Gastroesophageal sphincter (tissue), 4 donors: ENCODE results near the gene PSMG1. TPM values are rescaled to one million over a fixed set of nuclear protein-coding genes. Genes with fewer than 3 reads are reported as not detected.
"Not testable (repeated sequence)": the region's sequence is repeated elsewhere in the genome, so short reads cannot be mapped to it uniquely, and the experiment has no call there.

Experiments
- ATAC-seq: fragments of 150-250 bp; one replicate; pipeline ENCODE4 v1.9.1; 2016; ENCODE audit warnings: mild to moderate bottlenecking, moderate library complexity
- H3K27ac ChIP-seq, 4 donors: fragments of 200-600 bp; sonication (generic) in 3 of 4; 1 replicate in 3 of 4; 2 replicates in 1 of 4; pipeline ENCODE4 v1.5.1; 2016 to 2019
- H3K27me3 ChIP-seq: fragments of 200-600 bp; sonication (generic); one replicate; pipeline ENCODE4 v1.5.1; 2019
- H3K36me3 ChIP-seq, 2 donors: fragments of 200-600 bp; sonication (generic); one replicate each; pipeline ENCODE4 v1.5.1; 2019; ENCODE audit warnings: control low read depth in 1 of 2
- H3K4me1 ChIP-seq, 3 donors: fragments of 200-600 bp; sonication (generic); 1 replicate in 2 of 3; 2 replicates in 1 of 3; pipeline ENCODE4 v1.5.1; 2016 to 2019; ENCODE audit warnings: control low read depth in 2 of 3
- H3K4me3 ChIP-seq, 2 donors: fragments of 200-600 bp; sonication (generic); one replicate each; pipeline ENCODE4 v1.5.1; 2019; ENCODE audit warnings: mild to moderate bottlenecking in 1 of 2, moderate library complexity in 1 of 2
- H3K9me3 ChIP-seq, 3 donors: fragments of 200-600 bp; sonication (generic); one replicate each; pipeline ENCODE4 v1.5.1; 2017 to 2019; ENCODE audit warnings: control low read depth in 2 of 3
- CTCF ChIP-seq, 4 experiments: fragments of 200-600 bp in 2 of 4; fragments of 450-650 bp in 2 of 4; sonication (generic) in 1 of 4; IDR thresholded peaks; one replicate each; pipeline ENCODE4 v1.5.1; 2017 to 2019; ENCODE audit warnings: antibody characterized with exemption in 4 of 4, mild to moderate bottlenecking in 2 of 4, moderate library complexity in 2 of 4
- EP300 ChIP-seq: sonication (generic); formaldehyde crosslinking; IDR thresholded peaks from one replicate; pipeline ENCODE4 v1.6.1; 2017; ENCODE audit warnings: antibody characterized with exemption, mild to moderate bottlenecking
- POLR2A ChIP-seq, 2 donors: fragments of 450-650 bp; IDR thresholded peaks; one replicate each; pipeline ENCODE4 v1.6.1; 2017; ENCODE audit warnings: antibody characterized with exemption in 2 of 2, mild to moderate bottlenecking in 2 of 2, moderate library complexity in 1 of 2
- POLR2AphosphoS5 ChIP-seq: sonication (generic); formaldehyde crosslinking; IDR thresholded peaks from one replicate; pipeline ENCODE4 v1.6.1; 2017; ENCODE audit warnings: antibody characterized with exemption
- WGBS, 2 donors: methylation state at CpG; one replicate each; pipeline ENCODE4 v1.1.5; 2018; ENCODE audit warnings: low coverage in 1 of 2; 5-methylcytosine and 5-hydroxymethylcytosine counted together
- total RNA-seq, 4 donors: library from RNA; depleted of rRNA; stranded (reverse); fragments of >200 nt; gene quantifications; one replicate each; pipeline ENCODE4 v1.1.0, GENCODE V29; 2016

PSMG1 gene
- total RNA-seq, 4 donors from 2014 or later, result 19.0 to 33.7 (median 30.4) TPM

- peaks cover 5% of the 10 kb centered on the region for H3K27me3 ChIP-seq
- no peak overlapping the region for H3K27ac ChIP-seq
- WGBS, 2 donors, result 84 to 94% methylated on average over 2 of the region's 2 CpGs
- no peak overlapping the region for H3K4me3 ChIP-seq
- ATAC-seq, result no peak
- no peak for TF ChIP-seq CTCF (IDR thresholded peaks at IDR 0.05)
- no peak for TF ChIP-seq POLR2AphosphoS5
- TF ChIP-seq EP300, result no peak
- TF ChIP-seq POLR2A (IDR thresholded peaks at IDR 0.05), result no peak
- H3K36me3 ChIP-seq, result peaks cover 0 to 4% of the 10 kb centered on the region in 2 donors
- no peaks in the 10 kb centered on the region for H3K4me1 ChIP-seq
- peaks cover 0 to 24% (median 0%) of the 10 kb centered on the region in 3 donors for H3K9me3 ChIP-seq
Measured at GRCh38 chr21:39164523-39164922, 18.7 kb downstream of the PSMG1 start.

GRCh38 chr21:39161064-39161463 lies 22.2 kb downstream of the PSMG1 start:
- Histone ChIP-seq H3K36me3 (no peaks in the 10 kb centered on the region), H3K9me3 (peaks cover 0 to 24% (median 0%) of the 10 kb centered on the region in 3 donors), H3K27ac (no peak overlapping the region), H3K4me1 (no peaks in the 10 kb centered on the region), H3K27me3 (peaks cover 5% of the 10 kb centered on the region), H3K4me3 (no peak overlapping the region)
- WGBS, 2 donors, result 47 to 62% methylated on average over 3 of the region's 3 CpGs
- TF ChIP-seq EP300, result no peak
- no peak for TF ChIP-seq POLR2AphosphoS5
- no peak for TF ChIP-seq CTCF (IDR thresholded peaks at IDR 0.05)
- TF ChIP-seq POLR2A (IDR thresholded peaks at IDR 0.05), result no peak
- ATAC-seq, result no peak

- Histone ChIP-seq H3K36me3 (no peaks in the 10 kb centered on the region), H3K4me3 (no peak overlapping the region), H3K4me1 (no peaks in the 10 kb centered on the region), H3K27ac (no peak overlapping the region), H3K27me3 (peaks cover 5% of the 10 kb centered on the region), H3K9me3 (peaks cover 0 to 18% (median 0%) of the 10 kb centered on the region in 3 donors)
- WGBS, 2 donors, result 30 to 49% methylated on average over 3 to 4 of the region's 7 CpGs
- ATAC-seq, result no peak
- TF ChIP-seq POLR2A (IDR thresholded peaks at IDR 0.05) (no peak), CTCF (IDR thresholded peaks at IDR 0.05) (no peak), POLR2AphosphoS5 (no peak), EP300 (no peak)
Measured at GRCh38 chr21:39159342-39160063, 23.7 kb downstream of the PSMG1 start.

- not testable (repeated sequence) for H3K4me3 ChIP-seq, ATAC-seq, H3K27me3 ChIP-seq, H3K4me1 ChIP-seq, H3K36me3 ChIP-seq, H3K9me3 ChIP-seq, H3K27ac ChIP-seq
- no CpG with 5 or more reads among the region's 34 CpGs for WGBS, 2 donors
Measured at GRCh38 chr21:39157241-39157640, 26.0 kb downstream of the PSMG1 start.

- 73 to 87% methylated on average over 7 of the region's 7 CpGs for WGBS, 2 donors
- ATAC-seq, result no peak
- no peaks in the 10 kb centered on the region for H3K36me3 ChIP-seq
- H3K27ac ChIP-seq, result no peak overlapping the region
- H3K4me3 ChIP-seq, result no peak overlapping the region
- no peaks in the 10 kb centered on the region for H3K27me3 ChIP-seq
- TF ChIP-seq POLR2AphosphoS5 (no peak), CTCF (IDR thresholded peaks at IDR 0.05) (no peak), POLR2A (IDR thresholded peaks at IDR 0.05) (no peak), EP300 (no peak)
- H3K9me3 ChIP-seq, result no peaks in the 10 kb centered on the region
- H3K4me1 ChIP-seq, result no peaks in the 10 kb centered on the region
Measured at GRCh38 chr21:39156024-39156423, 27.2 kb downstream of the PSMG1 start.
